HEK293T (cell line): Measurements from ENCODE around the gene HCCS.

Experiments
- ELF4 ChIP-seq: fragments of 450-650 bp; IDR thresholded peaks from 2 replicates; pipeline ENCODE4 v1.6.1; 2017; ENCODE audit warnings: antibody characterized with exemption
- SUZ12 ChIP-seq: fragments of 450-650 bp; IDR thresholded peaks from 2 replicates; pipeline ENCODE4 v1.6.1; 2016; ENCODE audit warnings: mild to moderate bottlenecking

- TF ChIP-seq SUZ12, result no peak
- TF ChIP-seq ELF4, result no peak
These were observed 25.8 kb upstream of the HCCS start for GRCh38 chrX:11085305-11085704.
